HepG2 (cell line): ENCODE measurements around the gene IRF2. TPM values are rescaled to one million over a fixed set of nuclear protein-coding genes. Genes with fewer than 3 reads are reported as not detected.

ENCODE experiments used
- ATAC-seq: fragments of 200-7000 bp; cut with Tn5 transposase; 3 replicates; pipeline ENCODE4 v1.9.1; 2020; ENCODE audit warnings: mild to moderate bottlenecking, moderate library complexity
- BruUV-seq: library from RNA; stranded (reverse); fragments of 400-500 nt; replicated peaks from 2 replicates; lab custom pipeline; 2021; lab: Mats Ljungman, UMichigan
- CTCF ChIA-PET: fragments of 300-600 bp; formaldehyde crosslinking; extraction: SDS; loops from one replicate; lab custom pipeline; 2021; ENCODE audit warnings: low total read pairs, inconsistent platforms, low intra/inter-chr PET ratio; lab: Yijun Ruan, JAX
- POLR2A ChIA-PET: fragments of 350-600 bp; sonication (Branson Sonifier 250); formaldehyde crosslinking; loops from one replicate; lab custom pipeline; 2020; ENCODE audit warnings: antibody characterized with exemption, inconsistent platforms; lab: Yijun Ruan, JAX
- DNase-seq: peaks from one replicate; pipeline ENCODE4 v3.0.0-alpha.2; 2015; ENCODE audit warnings: low spot score
- FAIRE-seq: peaks from 3 replicates; lab custom pipeline; 2011; peaks lifted over from hg19 to GRCh38; lab: Jason Lieb, UNC
- H2AFZ ChIP-seq: one replicate; pipeline ENCODE4 v1.6.1; 2011; ENCODE audit warnings: low read length, inconsistent platforms
- H3K27ac ChIP-seq: fragments of 300-600 bp; 3 replicates; pipeline ENCODE4 v1.8.0; 2011; ENCODE audit warnings: mixed run types, mild to moderate bottlenecking, mixed read lengths, low read length, inconsistent platforms; ENCODE audit not compliant: insufficient read depth; ENCODE audit errors: extremely low read length
- H3K27me3 ChIP-seq, 2 experiments: fragments of 200-600 bp in 1 of 2; 2 replicates in 1 of 2; 3 replicates in 1 of 2; pipeline versions ENCODE4 v1.6.0 to v1.8.0; 2011; ENCODE audit warnings: low read length in 2 of 2, mild to moderate bottlenecking in 2 of 2, moderate library complexity in 2 of 2, inconsistent platforms in 1 of 2; ENCODE audit not compliant: insufficient read depth in 2 of 2, control insufficient read depth in 1 of 2
- H3K36me3 ChIP-seq, 2 experiments: fragments of 200-600 bp in 1 of 2; replicated peaks in 1 of 2; 2 replicates in 1 of 2; 3 replicates in 1 of 2; pipeline versions ENCODE4 v1.5.1 to v1.8.0; 2011; ENCODE audit warnings: low read length in 2 of 2, inconsistent platforms in 1 of 2; ENCODE audit not compliant: insufficient read depth in 2 of 2, control insufficient read depth in 1 of 2
- H3K4me1 ChIP-seq: 2 replicates; pipeline ENCODE4 v1.5.1; 2012; ENCODE audit warnings: low read length, inconsistent platforms; ENCODE audit not compliant: insufficient read depth
- H3K4me2 ChIP-seq: 2 replicates; pipeline ENCODE4 v1.6.0; 2011; ENCODE audit warnings: low read depth, low read length, inconsistent platforms
- H3K4me3 ChIP-seq, 3 experiments: fragments of 200-600 bp in 1 of 3; sonication (generic), shearing (Covaris generic) in 1 of 3; replicated peaks in 1 of 3; 2 replicates each; pipeline ENCODE4 v1.5.1; 2011 to 2016; ENCODE audit warnings: low read length in 3 of 3, inconsistent platforms in 2 of 3, low read depth in 2 of 3, mild to moderate bottlenecking in 2 of 3, control low read depth in 1 of 3, mixed read lengths in 1 of 3; ENCODE audit not compliant: insufficient read depth in 1 of 3
- H3K79me2 ChIP-seq: one replicate; pipeline ENCODE4 v1.6.1; 2011; ENCODE audit warnings: low read length, inconsistent platforms; ENCODE audit not compliant: insufficient read depth
- H3K9ac ChIP-seq: 2 replicates; pipeline ENCODE4 v1.6.0; 2011; ENCODE audit warnings: mild to moderate bottlenecking, low read depth, low read length, inconsistent platforms; ENCODE audit not compliant: insufficient read depth
- H3K9me3 ChIP-seq: 2 replicates; pipeline ENCODE4 v1.5.1; 2012; ENCODE audit warnings: mild to moderate bottlenecking, low read length
- H4K20me1 ChIP-seq: 2 replicates; pipeline ENCODE4 v1.6.0; 2011; ENCODE audit warnings: inconsistent platforms, mild to moderate bottlenecking, low read length, moderate library complexity; ENCODE audit not compliant: insufficient read depth
- CENPT ChIP-seq: sonication (generic); formaldehyde crosslinking; IDR thresholded peaks from 2 replicates; pipeline ENCODE4 v1.8.0; 2022; ENCODE audit warnings: low read depth, mild to moderate bottlenecking, moderate library complexity, missing genetic modification reagents
- FOXK2 ChIP-seq: fragments of 450-650 bp; IDR thresholded peaks from 2 replicates; pipeline ENCODE4 v1.6.1; 2016
- HCFC1 ChIP-seq: fragments of 150-350 bp; IDR thresholded peaks from 2 replicates; pipeline ENCODE4 v1.6.1; 2014; ENCODE audit warnings: low read depth, low read length
- KDM6A ChIP-seq: IDR thresholded peaks from 2 replicates; pipeline ENCODE4 v1.6.1; 2016; ENCODE audit warnings: low read depth
- MEIS2 ChIP-seq: sonication (generic); formaldehyde crosslinking; IDR thresholded peaks from 2 replicates; pipeline ENCODE4 v1.9.0; 2021; ENCODE audit warnings: mild to moderate bottlenecking, missing genetic modification reagents
- REL ChIP-seq: sonication (generic); formaldehyde crosslinking; conservative IDR thresholded peaks from 2 replicates; pipeline ENCODE4 v1.8.0; 2022; ENCODE audit warnings: mild to moderate bottlenecking, missing genetic modification reagents, moderate library complexity
- TMF1 ChIP-seq: sonication (generic); formaldehyde crosslinking; IDR thresholded peaks from 2 replicates; pipeline ENCODE4 v1.8.1; 2022; ENCODE audit warnings: low read depth, missing genetic modification reagents
- YEATS2 ChIP-seq: sonication (generic); formaldehyde crosslinking; IDR thresholded peaks from 2 replicates; pipeline ENCODE4 v1.4.0; 2020; ENCODE audit warnings: missing genetic modification reagents, borderline replicate concordance
- ZBTB8A ChIP-seq: sonication (generic); formaldehyde crosslinking; IDR thresholded peaks from 2 replicates; pipeline ENCODE4 v1.4.0; 2020; ENCODE audit warnings: mild to moderate bottlenecking, low read depth, missing genetic modification reagents, borderline replicate concordance
- ZNF367 ChIP-seq: sonication (generic); formaldehyde crosslinking; IDR thresholded peaks from 2 replicates; pipeline ENCODE4 v1.4.0; 2020; ENCODE audit warnings: missing genetic modification reagents, borderline replicate concordance
- ZNF569 ChIP-seq: sonication (generic); formaldehyde crosslinking; IDR thresholded peaks from 2 replicates; pipeline ENCODE4 v1.5.0; 2020; ENCODE audit warnings: mild to moderate bottlenecking, missing genetic modification reagents, moderate library complexity, borderline replicate concordance
- WGBS: methylation state at CpG from one replicate; pipeline ENCODE4 v1.1.6; 2017; ENCODE audit warnings: low lambda C conversion rate; 5-methylcytosine and 5-hydroxymethylcytosine counted together
- in situ Hi-C: cut with HindIII; loops from 2 replicates; pipeline ENCODE4 v1.10.0; 2017; ENCODE audit warnings: low pct_unique_long_range_greater_than_20kb; ENCODE audit not compliant: extremely low pct_ligation_motif_present
- intact Hi-C: fragments of 100-400 bp; cut with micrococcal nuclease; formaldehyde crosslinking; loops from one replicate; pipeline ENCODE4 v1.10.0; 2022; ENCODE audit not compliant: unreplicated experiment
- polyA plus RNA-seq, 8 experiments: library from polyadenylated mRNA; depleted of rRNA in 3 of 8; stranded (reverse) in 7 of 8; unstranded in 1 of 8; fragments of >200 nt; fragmentation: Illumina TruSeq in 4 of 8; extraction: Trizol in 4 of 8; gene quantifications; 2 replicates each; pipeline versions ENCODE4 v1.2.1 to v1.2.3, GENCODE V29; 2011 to 2016; ENCODE audit warnings: low read depth in 4 of 8, missing spikeins in 1 of 8, mixed read lengths in 1 of 8; ENCODE audit not compliant: insufficient read depth in 1 of 8
- total RNA-seq, 5 experiments: library from RNA; depleted of rRNA; stranded (reverse); fragments of >200 nt; fragmentation: Illumina TruSeq; extraction: Trizol; gene quantifications; 2 replicates each; pipeline ENCODE4 v1.2.3, GENCODE V29; 2016; ENCODE audit warnings: low read depth in 1 of 5
- TF ChIP-seq, protein P1 (sequence below), 2 experiments: sonication (generic) in 1 of 2; formaldehyde crosslinking in 1 of 2; IDR thresholded peaks; 2 replicates each; pipeline versions ENCODE4 v1.4.0 to v1.6.1; 2016 to 2020; ENCODE audit warnings: borderline replicate concordance in 1 of 2, low read depth in 1 of 2, mild to moderate bottlenecking in 1 of 2, missing genetic modification reagents in 1 of 2
- TF ChIP-seq, protein P2 (sequence below): sonication (generic); formaldehyde crosslinking; IDR thresholded peaks from 2 replicates; pipeline ENCODE4 v1.4.0; 2020; ENCODE audit warnings: low read depth, mild to moderate bottlenecking, missing genetic modification reagents
- TF ChIP-seq, protein P3 (sequence below): sonication (generic); formaldehyde crosslinking; IDR thresholded peaks from 2 replicates; pipeline ENCODE4 v1.4.0; 2020; ENCODE audit warnings: mild to moderate bottlenecking, low read depth, missing genetic modification reagents

IRF2 gene
- total and polyA plus RNA-seq, 2 of the 13 experiments (the other 11 are each of a cell fraction or from before 2014, with no cell fraction given), result 15.5 to 28.8 TPM

DNA sequence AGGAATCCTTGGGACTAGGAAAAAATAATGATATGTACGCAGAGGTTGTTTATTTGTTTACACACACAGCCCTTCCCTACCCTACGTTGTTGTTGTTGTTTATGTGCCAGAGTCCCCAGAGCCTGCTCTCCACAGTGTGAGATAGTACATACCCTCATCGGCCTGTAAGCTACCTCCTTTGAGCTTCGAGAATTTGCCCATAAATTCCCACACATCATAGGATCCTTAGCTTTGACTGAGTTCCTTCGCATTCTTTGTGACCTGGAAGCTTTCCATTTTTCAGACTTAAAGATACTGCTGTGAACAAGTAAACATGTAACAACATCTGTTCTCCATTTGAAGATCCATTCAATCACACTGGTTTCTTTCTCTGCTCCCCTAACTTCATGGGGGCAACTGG, 114.5 kb downstream of the IRF2 start:
- no peak for ATAC-seq
- H2AFZ ChIP-seq, result no peak overlapping the region
- in situ Hi-C loops, result no loop called here
- no peak overlapping the region for H3K27ac ChIP-seq
- DNase-seq, result no peak
- H3K4me2 ChIP-seq, result no peak overlapping the region
- H3K9ac ChIP-seq, result no peak overlapping the region
- no peaks in the 10 kb centered on the region for H3K79me2 ChIP-seq
- H3K9me3 ChIP-seq, result no peaks in the 10 kb centered on the region
- CTCF ChIA-PET, result no interaction called here
- intact Hi-C loops, result no loop called here
- peaks cover 80% of the 10 kb centered on the region for H3K4me1 ChIP-seq
- no TSS peak for BruUV-seq
- H4K20me1 ChIP-seq, result no peaks in the 10 kb centered on the region
- WGBS, result 97% methylated on average over 5 of the region's 5 CpGs
- POLR2A ChIA-PET, result interaction anchor here (1.0 to 1.4 kb wide), 2 partner anchors 11 to 13 kb away, joined by 3 read pairs; no protein-coding TSS in a partner anchor
- FAIRE-seq, result no peak
- no peaks in the 10 kb centered on the region for H3K27me3 ChIP-seq
- TF ChIP-seq, protein P1, sequence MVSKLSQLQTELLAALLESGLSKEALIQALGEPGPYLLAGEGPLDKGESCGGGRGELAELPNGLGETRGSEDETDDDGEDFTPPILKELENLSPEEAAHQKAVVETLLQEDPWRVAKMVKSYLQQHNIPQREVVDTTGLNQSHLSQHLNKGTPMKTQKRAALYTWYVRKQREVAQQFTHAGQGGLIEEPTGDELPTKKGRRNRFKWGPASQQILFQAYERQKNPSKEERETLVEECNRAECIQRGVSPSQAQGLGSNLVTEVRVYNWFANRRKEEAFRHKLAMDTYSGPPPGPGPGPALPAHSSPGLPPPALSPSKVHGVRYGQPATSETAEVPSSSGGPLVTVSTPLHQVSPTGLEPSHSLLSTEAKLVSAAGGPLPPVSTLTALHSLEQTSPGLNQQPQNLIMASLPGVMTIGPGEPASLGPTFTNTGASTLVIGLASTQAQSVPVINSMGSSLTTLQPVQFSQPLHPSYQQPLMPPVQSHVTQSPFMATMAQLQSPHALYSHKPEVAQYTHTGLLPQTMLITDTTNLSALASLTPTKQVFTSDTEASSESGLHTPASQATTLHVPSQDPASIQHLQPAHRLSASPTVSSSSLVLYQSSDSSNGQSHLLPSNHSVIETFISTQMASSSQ (IDR thresholded peaks at IDR 0.05; ENCODE audit: low read depth), result no peak
- TF ChIP-seq, protein P1 (CRISPR knock-in tag; IDR thresholded peaks at IDR 0.05; ENCODE audit: borderline replicate concordance), result no peak
- TF ChIP-seq KDM6A, result no peak
- TF ChIP-seq FOXK2, result no peak
- TF ChIP-seq YEATS2, result no peak
- TF ChIP-seq, protein P2, sequence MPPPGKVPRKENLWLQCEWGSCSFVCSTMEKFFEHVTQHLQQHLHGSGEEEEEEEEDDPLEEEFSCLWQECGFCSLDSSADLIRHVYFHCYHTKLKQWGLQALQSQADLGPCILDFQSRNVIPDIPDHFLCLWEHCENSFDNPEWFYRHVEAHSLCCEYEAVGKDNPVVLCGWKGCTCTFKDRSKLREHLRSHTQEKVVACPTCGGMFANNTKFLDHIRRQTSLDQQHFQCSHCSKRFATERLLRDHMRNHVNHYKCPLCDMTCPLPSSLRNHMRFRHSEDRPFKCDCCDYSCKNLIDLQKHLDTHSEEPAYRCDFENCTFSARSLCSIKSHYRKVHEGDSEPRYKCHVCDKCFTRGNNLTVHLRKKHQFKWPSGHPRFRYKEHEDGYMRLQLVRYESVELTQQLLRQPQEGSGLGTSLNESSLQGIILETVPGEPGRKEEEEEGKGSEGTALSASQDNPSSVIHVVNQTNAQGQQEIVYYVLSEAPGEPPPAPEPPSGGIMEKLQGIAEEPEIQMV, result no peak
- TF ChIP-seq, protein P3, sequence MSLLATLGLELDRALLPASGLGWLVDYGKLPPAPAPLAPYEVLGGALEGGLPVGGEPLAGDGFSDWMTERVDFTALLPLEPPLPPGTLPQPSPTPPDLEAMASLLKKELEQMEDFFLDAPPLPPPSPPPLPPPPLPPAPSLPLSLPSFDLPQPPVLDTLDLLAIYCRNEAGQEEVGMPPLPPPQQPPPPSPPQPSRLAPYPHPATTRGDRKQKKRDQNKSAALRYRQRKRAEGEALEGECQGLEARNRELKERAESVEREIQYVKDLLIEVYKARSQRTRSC (CRISPR knock-in tag), result no peak
- no peak for TF ChIP-seq ZNF367 (CRISPR knock-in tag)
- TF ChIP-seq TMF1, result no peak
- no peak for TF ChIP-seq ZNF569 (CRISPR knock-in tag)
- TF ChIP-seq ZBTB8A (CRISPR knock-in tag), result no peak
- TF ChIP-seq MEIS2, result no peak
- TF ChIP-seq CENPT (CRISPR knock-in tag), result no peak
- no peak for TF ChIP-seq REL
- TF ChIP-seq HCFC1, result no peak
- no peak overlapping the region for H3K4me3 ChIP-seq
- H3K36me3 ChIP-seq, result no peaks in the 10 kb centered on the region
